ENCODE results near the gene WWOX.

Gene WWOX

GRCh38 chr16:78461496-78462287 is 362.2 kb downstream of the WWOX start:
- no peak for DNase-seq (ENCODE audit: low read depth)
- no peak overlapping the region for H3K4me3 ChIP-seq (ENCODE audit: control insufficient read depth, low read depth, low read length)
- TF ChIP-seq, protein P1, sequence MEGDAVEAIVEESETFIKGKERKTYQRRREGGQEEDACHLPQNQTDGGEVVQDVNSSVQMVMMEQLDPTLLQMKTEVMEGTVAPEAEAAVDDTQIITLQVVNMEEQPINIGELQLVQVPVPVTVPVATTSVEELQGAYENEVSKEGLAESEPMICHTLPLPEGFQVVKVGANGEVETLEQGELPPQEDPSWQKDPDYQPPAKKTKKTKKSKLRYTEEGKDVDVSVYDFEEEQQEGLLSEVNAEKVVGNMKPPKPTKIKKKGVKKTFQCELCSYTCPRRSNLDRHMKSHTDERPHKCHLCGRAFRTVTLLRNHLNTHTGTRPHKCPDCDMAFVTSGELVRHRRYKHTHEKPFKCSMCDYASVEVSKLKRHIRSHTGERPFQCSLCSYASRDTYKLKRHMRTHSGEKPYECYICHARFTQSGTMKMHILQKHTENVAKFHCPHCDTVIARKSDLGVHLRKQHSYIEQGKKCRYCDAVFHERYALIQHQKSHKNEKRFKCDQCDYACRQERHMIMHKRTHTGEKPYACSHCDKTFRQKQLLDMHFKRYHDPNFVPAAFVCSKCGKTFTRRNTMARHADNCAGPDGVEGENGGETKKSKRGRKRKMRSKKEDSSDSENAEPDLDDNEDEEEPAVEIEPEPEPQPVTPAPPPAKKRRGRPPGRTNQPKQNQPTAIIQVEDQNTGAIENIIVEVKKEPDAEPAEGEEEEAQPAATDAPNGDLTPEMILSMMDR (IDR thresholded peaks at IDR 0.05; ENCODE audit: control insufficient read depth, insufficient read depth, low read depth, low read length, missing control alignments), result no peak

GRCh38 chr16:78462288-78463208 is 363.1 kb downstream of the WWOX start:
- no peak overlapping the region for H3K4me3 ChIP-seq (ENCODE audit: control insufficient read depth, low read depth, low read length)
- TF ChIP-seq, protein P1 (IDR thresholded peaks at IDR 0.05; ENCODE audit: control insufficient read depth, insufficient read depth, low read depth, low read length, missing control alignments), result no peak
- no peak for DNase-seq (ENCODE audit: low read depth)

DNA sequence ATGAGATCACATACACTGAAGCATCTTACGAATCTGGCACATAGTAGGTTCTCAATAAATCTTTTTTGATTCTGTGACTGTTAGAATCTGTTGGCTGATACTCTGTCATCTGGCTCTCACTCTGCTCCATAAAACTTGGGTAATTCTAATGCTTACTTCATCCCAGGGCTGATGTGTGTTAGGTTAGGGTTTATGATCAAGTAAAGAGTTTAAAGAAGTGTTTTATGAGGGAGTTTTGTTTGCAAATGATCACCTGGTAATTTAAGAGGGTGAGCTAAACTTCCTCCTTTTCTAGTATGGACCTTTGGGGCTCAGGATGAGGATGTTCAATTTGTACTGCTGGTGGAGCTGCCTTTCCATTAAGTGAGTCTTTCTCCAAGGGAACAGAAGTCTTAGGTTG is 364.1 kb downstream of the WWOX start:
- DNase-seq (ENCODE audit: low read depth), result no peak
- H3K4me3 ChIP-seq (ENCODE audit: control insufficient read depth, low read depth, low read length), result no peak overlapping the region
- TF ChIP-seq, protein P1 (IDR thresholded peaks at IDR 0.05; ENCODE audit: control insufficient read depth, insufficient read depth, low read depth, low read length, missing control alignments), result no peak

DNA sequence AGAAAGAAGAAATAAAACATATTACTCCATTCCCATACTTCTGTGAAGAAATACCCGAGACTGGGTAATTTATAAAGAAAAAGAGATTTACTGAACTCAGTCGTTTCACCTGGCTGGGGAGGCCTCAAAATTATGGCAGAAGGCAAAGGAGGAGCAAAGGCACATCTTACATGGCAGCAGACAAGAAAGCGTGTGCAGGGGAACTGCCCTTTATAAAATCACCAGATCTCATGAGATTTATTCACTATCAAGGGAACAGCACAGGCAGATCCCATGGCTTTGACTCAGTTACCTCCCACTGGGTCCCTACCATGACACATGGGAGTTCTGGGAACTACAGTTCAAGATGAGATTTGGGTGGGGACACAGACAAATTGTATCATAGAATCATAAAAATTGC is 365.4 kb downstream of the WWOX start:
- TF ChIP-seq, protein P1 (IDR thresholded peaks at IDR 0.05; ENCODE audit: control insufficient read depth, insufficient read depth, low read depth, low read length, missing control alignments), result no peak
- no peak for DNase-seq (ENCODE audit: low read depth)
- no peak overlapping the region for H3K4me3 ChIP-seq (ENCODE audit: control insufficient read depth, low read depth, low read length)

GRCh38 chr16:78465730-78466129 is 366.3 kb downstream of the WWOX start:
- no peak overlapping the region for H3K4me3 ChIP-seq (ENCODE audit: control insufficient read depth, low read depth, low read length)
- DNase-seq (ENCODE audit: low read depth), result no peak
- TF ChIP-seq, protein P1 (IDR thresholded peaks at IDR 0.05; ENCODE audit: control insufficient read depth, insufficient read depth, low read depth, low read length, missing control alignments), result no peak

GRCh38 chr16:78469787-78470186 is 370.3 kb downstream of the WWOX start:
- no peak for DNase-seq (ENCODE audit: low read depth)
- TF ChIP-seq, protein P1 (IDR thresholded peaks at IDR 0.05; ENCODE audit: control insufficient read depth, insufficient read depth, low read depth, low read length, missing control alignments), result no peak
- H3K4me3 ChIP-seq (ENCODE audit: control insufficient read depth, low read depth, low read length), result no peak overlapping the region
